Ovary (tissue), 9 donors: ENCODE results near the gene LMLN. TPM values are rescaled to one million over a fixed set of nuclear protein-coding genes. Genes with fewer than 3 reads are reported as not detected.

Experiments used
- DNase-seq, 5 donors: peaks; one replicate each; pipeline ENCODE4 v3.0.0-alpha.2; 2019 to 2020
- H3K27ac ChIP-seq, 2 donors: fragments of 200-600 bp; one replicate each; pipeline versions ENCODE4 v1.5.1 to v1.8.0; 2019 to 2022
- H3K27me3 ChIP-seq: fragments of 200-600 bp; one replicate; pipeline ENCODE4 v1.8.0; 2022
- H3K36me3 ChIP-seq: fragments of 200-600 bp; sonication (generic); one replicate; pipeline ENCODE4 v1.5.1; 2019
- H3K4me1 ChIP-seq: one replicate; pipeline ENCODE4 v1.8.1; 2013; ENCODE audit warnings: mild to moderate bottlenecking, moderate library complexity; ENCODE audit not compliant: insufficient read depth
- H3K4me3 ChIP-seq: fragments of 200-600 bp; sonication (generic); one replicate; pipeline ENCODE4 v1.5.1; 2017
- H3K9me3 ChIP-seq, 2 donors: fragments of 200-600 bp in 1 of 2; sonication (generic) in 1 of 2; one replicate each; pipeline versions ENCODE4 v1.5.1 to v1.8.1; 2013 to 2019; ENCODE audit warnings: mild to moderate bottlenecking in 1 of 2, moderate library complexity in 1 of 2
- CTCF ChIP-seq, 3 donors: fragments of 450-650 bp in 2 of 3; fragments of 200-600 bp in 1 of 3; IDR thresholded peaks; one replicate each; pipeline versions ENCODE4 v1.5.1 to v1.8.0; 2016 to 2022; ENCODE audit warnings: antibody characterized with exemption in 3 of 3, mild to moderate bottlenecking in 1 of 3
- EP300 ChIP-seq: sonication (generic); formaldehyde crosslinking; IDR thresholded peaks from one replicate; pipeline ENCODE4 v1.6.1; 2017; ENCODE audit warnings: antibody characterized with exemption
- POLR2A ChIP-seq: fragments of 450-650 bp; IDR thresholded peaks from one replicate; pipeline ENCODE4 v1.6.1; 2017; ENCODE audit warnings: antibody characterized with exemption, mild to moderate bottlenecking, moderate library complexity
- WGBS, 3 donors: extraction: QIAGEN DNeasy Blood & Tissue Kit in 1 of 3; methylation state at CpG; one replicate each; pipeline versions ENCODE4 v1.1.5 to v1.1.7; 2013 to 2017; 5-methylcytosine and 5-hydroxymethylcytosine counted together
- intact Hi-C, 4 donors: fragments of 100-400 bp; cut with DNase I; formaldehyde crosslinking; loops; one replicate each; pipeline versions ENCODE4 v1.11.0 to v1.15.1; 2022 to 2023
- polyA plus RNA-seq, 2 donors: library from polyadenylated mRNA; stranded (reverse); fragments of 200-250 nt in 1 of 2; fragments of 350-450 nt in 1 of 2; fragmentation: Illumina TruSeq in 1 of 2; extraction: RNeasy Lipid Tissue Mini Kit (QIAGEN cat#74804) in 1 of 2; gene quantifications; one replicate each; pipeline ENCODE4 v1.2.3, GENCODE V29; 2013 to 2014
- total RNA-seq, 7 donors: library from RNA; depleted of rRNA in 2 of 7; stranded (reverse); fragments of >200 nt in 2 of 7; fragmentation: NEBNext Ultra II Directional in 3 of 7; extraction: Animal tissue kit (Norgen Biotek cat#: 25700) in 3 of 7; gene quantifications; one replicate each; pipeline versions ENCODE4 v1.1.0 to v1.2.4, GENCODE V29; 2016 to 2023
- donor health status: DM: no; HTN: no; CAD: no; lungs with moderate emphysema.
- donor health status: DM: no; HTN: no; CAD: no.
- donor health status: Bipolar disorder and iron deficiency.
- donor health status: DM: yes; HTN: yes; CAD: no.
- donor health status: DM: no; HTN: no; CAD: no.
- donor health status: DM: yes; HTN: yes; CAD: no.

Gene LMLN
- total and polyA plus RNA-seq, 9 donors, result 2.4 to 12.8 (median 7.4) TPM

DNA sequence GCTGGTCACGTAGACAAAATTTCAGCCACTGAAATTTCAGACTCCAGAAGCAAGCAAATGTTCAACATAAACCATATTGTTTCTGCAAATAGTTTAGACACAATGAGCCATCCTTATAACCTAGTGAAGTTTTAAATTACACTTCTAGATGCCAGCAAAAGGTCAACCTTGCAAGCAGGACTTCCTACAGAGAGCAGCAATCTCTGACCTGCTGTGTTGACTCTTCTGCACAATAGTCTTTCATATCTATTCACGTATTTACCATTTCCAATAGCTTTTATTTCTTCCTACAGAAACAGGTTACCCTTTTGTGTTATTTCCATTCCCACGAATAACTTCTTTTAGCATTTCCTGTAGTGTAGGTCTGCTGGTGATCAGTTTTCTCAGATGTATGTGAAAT lies 10.6 kb downstream of the LMLN start:
- Histone ChIP-seq H3K27ac (no peak overlapping the region), H3K4me1 (no peaks in the 10 kb centered on the region), H3K9me3 (no peaks in the 10 kb centered on the region), H3K36me3 (no peaks in the 10 kb centered on the region), H3K4me3 (no peak overlapping the region), H3K27me3 (no peaks in the 10 kb centered on the region)
- no peak for TF ChIP-seq POLR2A
- no peak for TF ChIP-seq CTCF (IDR thresholded peaks at IDR 0.05)
- TF ChIP-seq EP300, result no peak
- intact Hi-C loops, result no loop called here
- WGBS, 3 donors, result 91 to 93% (median 91%) methylated on average over 3 of the region's 3 CpGs
- no peak for DNase-seq

DNA sequence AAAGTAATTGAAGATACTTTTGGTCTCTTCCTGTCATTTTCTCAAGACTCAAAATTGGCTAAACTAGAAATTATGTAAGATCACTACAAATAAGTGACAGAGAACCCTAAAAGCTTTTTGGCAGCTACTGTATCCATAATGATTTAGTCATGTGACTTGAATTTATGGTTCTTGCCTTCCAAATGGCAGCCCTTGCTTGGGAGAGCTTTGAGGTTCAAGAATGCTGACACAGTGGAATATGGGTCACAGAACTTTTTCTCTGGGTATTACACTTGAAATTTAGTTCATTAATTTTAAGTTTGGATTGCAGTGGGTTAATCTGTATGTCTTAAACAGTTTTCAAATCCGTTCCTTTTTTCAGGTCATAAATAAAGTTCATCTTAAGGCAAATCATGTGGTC lies 14.0 kb downstream of the LMLN start:
- H3K27me3 ChIP-seq, result no peaks in the 10 kb centered on the region
- no peaks in the 10 kb centered on the region for H3K9me3 ChIP-seq
- no peak for DNase-seq
- no peak for TF ChIP-seq CTCF (IDR thresholded peaks at IDR 0.05)
- TF ChIP-seq EP300, result no peak
- intact Hi-C loops, result no loop called here
- 74 to 80% (median 77%) methylated on average over 1 of the region's 1 CpG for WGBS, 3 donors
- H3K4me3 ChIP-seq, result no peak overlapping the region
- no peak overlapping the region for H3K27ac ChIP-seq
- no peaks in the 10 kb centered on the region for H3K36me3 ChIP-seq
- H3K4me1 ChIP-seq, result no peaks in the 10 kb centered on the region

- WGBS, 3 donors, result 96 to 98% (median 97%) methylated on average over 8 of the region's 8 CpGs
- TF ChIP-seq CTCF (IDR thresholded peaks at IDR 0.05), result no peak
- no peak for TF ChIP-seq EP300
- no peak for TF ChIP-seq POLR2A
These were observed 15.3 kb downstream of the LMLN start for GRCh38 chr3:197975311-197975710.

GRCh38 chr3:197983076-197983475 lies 23.1 kb downstream of the LMLN start:
- H3K36me3 ChIP-seq, result no peaks in the 10 kb centered on the region
- intact Hi-C loops, result no loop called here
- no peak overlapping the region for H3K27ac ChIP-seq
- DNase-seq, result no peak
- H3K4me3 ChIP-seq, result no peak overlapping the region
- no peaks in the 10 kb centered on the region for H3K9me3 ChIP-seq
- 98% methylated on average over 1 of the region's 1 CpG for WGBS, 3 donors
- TF ChIP-seq CTCF (IDR thresholded peaks at IDR 0.05), result no peak
- no peaks in the 10 kb centered on the region for H3K4me1 ChIP-seq
- H3K27me3 ChIP-seq, result no peaks in the 10 kb centered on the region

More at GRCh38 chr3:197975311-197975710, 15.3 kb downstream of the LMLN start:
- intact Hi-C loops, result no loop called here
- Histone ChIP-seq H3K4me3 (no peak overlapping the region), H3K27me3 (no peaks in the 10 kb centered on the region), H3K4me1 (no peaks in the 10 kb centered on the region), H3K27ac (no peak overlapping the region), H3K36me3 (no peaks in the 10 kb centered on the region), H3K9me3 (no peaks in the 10 kb centered on the region)
- DNase-seq, result no peak

DNA sequence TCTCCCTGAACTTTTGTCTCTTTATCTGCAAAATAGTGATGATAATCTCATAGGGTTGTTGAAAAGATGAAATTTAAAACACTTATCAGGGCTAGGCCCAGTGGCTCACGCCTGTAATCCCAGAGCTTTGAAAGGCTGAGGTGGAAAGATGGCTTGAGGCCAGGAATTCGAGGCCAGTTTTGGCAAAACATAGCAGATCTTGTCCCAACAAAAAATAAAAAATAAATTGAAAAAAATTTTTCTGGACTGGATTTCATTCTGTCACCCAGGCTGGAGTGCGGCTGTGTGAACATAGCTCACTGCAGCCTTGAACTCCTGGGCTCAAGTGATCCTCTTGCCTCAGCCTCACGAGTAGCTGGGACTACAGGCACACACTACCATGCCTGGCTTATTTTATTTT lies 29.6 kb downstream of the LMLN start:
- H3K9me3 ChIP-seq, result no peaks in the 10 kb centered on the region
- H3K36me3 ChIP-seq, result no peaks in the 10 kb centered on the region
- TF ChIP-seq EP300, result no peak
- TF ChIP-seq POLR2A, result no peak
- TF ChIP-seq CTCF (IDR thresholded peaks at IDR 0.05), result no peak
- peaks cover 2% of the 10 kb centered on the region for H3K4me1 ChIP-seq
- WGBS, 3 donors, result 15 to 18% (median 15%) methylated on average over 4 of the region's 4 CpGs
- H3K4me3 ChIP-seq, result no peak overlapping the region
- peak overlapping the region in 1 of 2 donors; percentile 66 for H3K27ac ChIP-seq
- DNase-seq, result peak; percentile 58 to 72 (median 68)
- no peaks in the 10 kb centered on the region for H3K27me3 ChIP-seq
- intact Hi-C loops, result no loop called here
